Ovary (tissue), 3 donors: ENCODE measurements around the gene SSC4D.

Experiments used
- CTCF ChIP-seq, 3 donors: fragments of 450-650 bp in 2 of 3; fragments of 200-600 bp in 1 of 3; IDR thresholded peaks; one replicate each; pipeline versions ENCODE4 v1.5.1 to v1.8.0; 2016 to 2022; ENCODE audit warnings: antibody characterized with exemption in 3 of 3, mild to moderate bottlenecking in 1 of 3
- EP300 ChIP-seq: sonication (generic); formaldehyde crosslinking; IDR thresholded peaks from one replicate; pipeline ENCODE4 v1.6.1; 2017; ENCODE audit warnings: antibody characterized with exemption
- POLR2A ChIP-seq: fragments of 450-650 bp; IDR thresholded peaks from one replicate; pipeline ENCODE4 v1.6.1; 2017; ENCODE audit warnings: antibody characterized with exemption, mild to moderate bottlenecking, moderate library complexity
- donor health status: DM: no; HTN: no; CAD: no.

GRCh38 chr7:76426246-76426645 is 16.7 kb upstream of the SSC4D start:
- TF ChIP-seq CTCF (IDR thresholded peaks at IDR 0.05) = no peak
- TF ChIP-seq POLR2A = no peak
- no peak for TF ChIP-seq EP300
